Endothelial cell of umbilical vein (primary cell): ENCODE measurements around the gene CALCR. TPM values are rescaled to one million over a fixed set of nuclear protein-coding genes. Genes with fewer than 3 reads are reported as not detected.

Experiments
- BruUV-seq: library from RNA; stranded (reverse); fragments of 400-500 nt; replicated peaks from 2 replicates; lab custom pipeline; 2021; lab: Mats Ljungman, UMichigan
- CTCF ChIA-PET: fragments of 300-600, 350-600 bp; sonication (Branson Sonifier 250); formaldehyde crosslinking; loops from one replicate; lab custom pipeline; 2021; ENCODE audit warnings: antibody characterized with exemption, inconsistent platforms; lab: Charles Lee
- POLR2A ChIA-PET: fragments of 300-600, 350-600 bp; sonication (Branson Sonifier 250); formaldehyde crosslinking; loops from one replicate; lab custom pipeline; 2021; ENCODE audit warnings: antibody characterized with exemption, inconsistent platforms; lab: Charles Lee
- DNase-seq: peaks from one replicate; pipeline ENCODE4 v3.0.0-alpha.2; 2011; ENCODE audit warnings: low read depth, low spot score
- FAIRE-seq: peaks from 2 replicates; lab custom pipeline; 2011; peaks lifted over from hg19 to GRCh38; lab: Jason Lieb, UNC
- H2AFZ ChIP-seq: 2 replicates; pipeline ENCODE4 v1.6.0; 2012; ENCODE audit warnings: low read depth, low read length, control low read depth, inconsistent platforms
- H3K27ac ChIP-seq: 2 replicates; pipeline ENCODE4 v1.5.1; 2011; ENCODE audit warnings: low read depth, mild to moderate bottlenecking, control low read depth, low read length, moderate library complexity; ENCODE audit not compliant: insufficient read depth
- H3K27me3 ChIP-seq, 2 experiments: 2 replicates each; pipeline versions ENCODE4 v1.6.0 to v1.6.1; 2011; ENCODE audit warnings: low read length in 2 of 2, mixed read lengths in 1 of 2; ENCODE audit not compliant: control insufficient read depth in 2 of 2, insufficient read depth in 2 of 2
- H3K36me3 ChIP-seq, 2 experiments: 2 replicates in 1 of 2; 3 replicates in 1 of 2; pipeline ENCODE4 v1.5.1; 2011; ENCODE audit warnings: low read length in 2 of 2, mild to moderate bottlenecking in 1 of 2, moderate library complexity in 1 of 2; ENCODE audit not compliant: control insufficient read depth in 2 of 2, insufficient read depth in 2 of 2; ENCODE audit errors: extremely low read depth in 1 of 2
- H3K4me1 ChIP-seq: 3 replicates; pipeline ENCODE4 v1.5.1; 2011; ENCODE audit warnings: mild to moderate bottlenecking, low read length; ENCODE audit not compliant: control insufficient read depth, insufficient read depth; ENCODE audit errors: extremely low read depth
- H3K4me2 ChIP-seq: 2 replicates; pipeline ENCODE4 v1.6.1; 2011; ENCODE audit warnings: low read length, control low read depth, mixed read lengths; ENCODE audit not compliant: insufficient read depth
- H3K4me3 ChIP-seq, 3 experiments: fragments of 200-600 bp in 1 of 3; sonication (generic), shearing (Covaris generic) in 1 of 3; replicated peaks in 1 of 3; 2 replicates each; pipeline ENCODE4 v1.5.1; 2011 to 2016; ENCODE audit warnings: control low read depth in 3 of 3, low read length in 3 of 3, mild to moderate bottlenecking in 2 of 3, inconsistent platforms in 1 of 3, low read depth in 1 of 3, moderate library complexity in 1 of 3; ENCODE audit not compliant: insufficient read depth in 1 of 3
- H3K79me2 ChIP-seq: 2 replicates; pipeline ENCODE4 v1.6.0; 2012; ENCODE audit warnings: low read length, inconsistent platforms; ENCODE audit not compliant: control insufficient read depth, insufficient read depth
- H3K9ac ChIP-seq: replicated peaks from 2 replicates; pipeline ENCODE3; 2011; ENCODE audit warnings: low read length, control low read depth; ENCODE audit not compliant: insufficient read depth; ENCODE audit errors: extremely low read depth
- H3K9me1 ChIP-seq: replicated peaks from 3 replicates; pipeline ENCODE4 v1.6.0; 2011; ENCODE audit warnings: mild to moderate bottlenecking, low read length; ENCODE audit not compliant: control insufficient read depth, insufficient read depth; ENCODE audit errors: extremely low read depth
- H3K9me3 ChIP-seq: replicated peaks from 2 replicates; pipeline ENCODE4 v1.5.1; 2012; ENCODE audit warnings: low read length, inconsistent platforms; ENCODE audit not compliant: control insufficient read depth, insufficient read depth
- H4K20me1 ChIP-seq: replicated peaks from 2 replicates; pipeline ENCODE3; 2011; ENCODE audit warnings: mild to moderate bottlenecking, low read length; ENCODE audit not compliant: control insufficient read depth, insufficient read depth; ENCODE audit errors: extremely low read depth
- EZH2 ChIP-seq: IDR thresholded peaks from 2 replicates; pipeline ENCODE4 v1.6.1; 2012; ENCODE audit warnings: borderline replicate concordance, low read depth, mild to moderate bottlenecking, moderate library complexity, low read length, inconsistent platforms; ENCODE audit not compliant: severe bottlenecking
- FOS ChIP-seq: IDR thresholded peaks from 2 replicates; pipeline ENCODE4 v1.6.1; 2011; ENCODE audit warnings: mild to moderate bottlenecking, low read length, moderate library complexity, borderline replicate concordance; ENCODE audit not compliant: insufficient read depth
- GATA2 ChIP-seq: IDR thresholded peaks from 2 replicates; pipeline ENCODE4 v1.7.0; 2011; ENCODE audit warnings: low read depth, mild to moderate bottlenecking, moderate library complexity, mixed read lengths, low read length; ENCODE audit not compliant: insufficient read length, insufficient read depth
- JUN ChIP-seq: IDR thresholded peaks from 2 replicates; pipeline ENCODE4 v1.6.1; 2011; ENCODE audit warnings: borderline replicate concordance, low read depth; ENCODE audit not compliant: insufficient read length, insufficient read depth
- MYC ChIP-seq: IDR thresholded peaks from one replicate; pipeline ENCODE4 v1.6.1; 2011; ENCODE audit warnings: mild to moderate bottlenecking, low read depth, low read length
- POLR2A ChIP-seq: IDR thresholded peaks from 2 replicates; pipeline ENCODE4 v1.6.1; 2012; ENCODE audit warnings: low read depth, mild to moderate bottlenecking, control low read depth, low read length
- POLR2AphosphoS5 ChIP-seq: IDR thresholded peaks from 2 replicates; pipeline ENCODE4 v1.6.1; 2012; ENCODE audit warnings: low read depth, mild to moderate bottlenecking, control low read depth, low read length, moderate library complexity; ENCODE audit not compliant: insufficient read depth
- dilution Hi-C: fragments of 300-500 bp; cut with MboI; formaldehyde crosslinking; loops from one replicate; pipeline ENCODE4 v1.15.0; 2019; ENCODE audit warnings: low sequenced_read_pairs; ENCODE audit not compliant: extremely low pct_ligation_motif_present
- intact Hi-C: fragments of 100-400 bp; cut with micrococcal nuclease; formaldehyde crosslinking; loops from one replicate; pipeline ENCODE4 v1.10.0; 2022
- polyA plus RNA-seq, 4 experiments: library from polyadenylated mRNA; depleted of rRNA in 3 of 4; stranded (reverse) in 3 of 4; unstranded in 1 of 4; fragments of >200 nt; gene quantifications; 2 replicates each; pipeline versions ENCODE4 v1.2.1 to v1.2.3, GENCODE V29; 2011 to 2012; ENCODE audit warnings: missing spikeins in 1 of 4
- total RNA-seq: library from RNA; stranded (reverse); gene quantifications from 2 replicates; pipeline ENCODE4 v1.2.3, GENCODE V29; 2021
- TF ChIP-seq, protein P1 (sequence below): IDR thresholded peaks from 2 replicates; pipeline ENCODE4 v1.6.1; 2011; ENCODE audit not compliant: insufficient read depth, insufficient read length
- TF ChIP-seq, protein P2 (sequence below), 2 donors: IDR thresholded peaks; 1 replicate in 1 of 2; 2 replicates in 1 of 2; pipeline ENCODE4 v1.5.1; 2011; ENCODE audit warnings: low read length in 2 of 2, mild to moderate bottlenecking in 2 of 2, moderate library complexity in 2 of 2, control low read depth in 1 of 2, inconsistent platforms in 1 of 2, low read depth in 1 of 2; ENCODE audit not compliant: insufficient read depth in 1 of 2; ENCODE audit errors: extremely low read depth in 1 of 2

The CALCR gene
- total and polyA plus RNA-seq, 2 donors (not counting 3 experiments of a cell fraction or from before 2014, with no cell fraction given), result not detected

DNA sequence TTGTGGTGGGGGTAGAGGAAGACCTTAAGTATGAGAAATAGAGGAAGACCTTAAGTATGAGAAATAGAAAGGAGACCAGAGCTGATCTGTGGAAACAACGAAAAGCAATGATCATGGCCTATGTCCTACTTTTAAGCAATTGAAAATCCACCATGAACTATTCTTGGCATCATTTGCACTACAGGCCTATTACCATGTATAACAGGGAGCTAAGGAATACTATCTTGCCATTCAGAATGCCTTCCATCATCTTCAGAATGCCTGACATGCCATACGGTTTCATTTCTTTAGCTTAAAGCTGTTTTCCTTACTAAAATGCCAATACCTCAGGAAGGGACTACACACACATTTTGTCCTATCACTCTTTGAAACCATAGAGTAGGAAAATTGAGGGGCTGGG is 127.0 kb downstream of the CALCR start:
- Histone ChIP-seq H3K9ac (no peak overlapping the region), H4K20me1 (no peaks in the 10 kb centered on the region), H3K27me3 (peaks cover 7 to 9% of the 10 kb centered on the region in 2 experiments), H3K9me3 (no peaks in the 10 kb centered on the region), H3K27ac (no peak overlapping the region), H3K4me2 (no peak overlapping the region), H3K36me3 (no peaks in the 10 kb centered on the region), H3K9me1 (no peaks in the 10 kb centered on the region), H3K4me3 (no peak overlapping the region), H2AFZ (no peak overlapping the region), H3K4me1 (no peaks in the 10 kb centered on the region), H3K79me2 (no peaks in the 10 kb centered on the region)
- no TSS peak for BruUV-seq
- intact Hi-C loops (no loop called here), dilution Hi-C loops (no loop called here)
- CTCF ChIA-PET, result interaction anchor here (0.8 to 1.6 kb wide), 3 partner anchors 9 to 104 kb away, joined by 3 to 7 read pairs (median 3); no protein-coding TSS in a partner anchor
- TF ChIP-seq FOS (no peak), POLR2AphosphoS5 (no peak), GATA2 (no peak), JUN (no peak), POLR2A (no peak), MYC (no peak), EZH2 (no peak)
- TF ChIP-seq, protein P1, sequence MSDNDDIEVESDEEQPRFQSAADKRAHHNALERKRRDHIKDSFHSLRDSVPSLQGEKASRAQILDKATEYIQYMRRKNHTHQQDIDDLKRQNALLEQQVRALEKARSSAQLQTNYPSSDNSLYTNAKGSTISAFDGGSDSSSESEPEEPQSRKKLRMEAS, result no peak
- TF ChIP-seq, protein P2, sequence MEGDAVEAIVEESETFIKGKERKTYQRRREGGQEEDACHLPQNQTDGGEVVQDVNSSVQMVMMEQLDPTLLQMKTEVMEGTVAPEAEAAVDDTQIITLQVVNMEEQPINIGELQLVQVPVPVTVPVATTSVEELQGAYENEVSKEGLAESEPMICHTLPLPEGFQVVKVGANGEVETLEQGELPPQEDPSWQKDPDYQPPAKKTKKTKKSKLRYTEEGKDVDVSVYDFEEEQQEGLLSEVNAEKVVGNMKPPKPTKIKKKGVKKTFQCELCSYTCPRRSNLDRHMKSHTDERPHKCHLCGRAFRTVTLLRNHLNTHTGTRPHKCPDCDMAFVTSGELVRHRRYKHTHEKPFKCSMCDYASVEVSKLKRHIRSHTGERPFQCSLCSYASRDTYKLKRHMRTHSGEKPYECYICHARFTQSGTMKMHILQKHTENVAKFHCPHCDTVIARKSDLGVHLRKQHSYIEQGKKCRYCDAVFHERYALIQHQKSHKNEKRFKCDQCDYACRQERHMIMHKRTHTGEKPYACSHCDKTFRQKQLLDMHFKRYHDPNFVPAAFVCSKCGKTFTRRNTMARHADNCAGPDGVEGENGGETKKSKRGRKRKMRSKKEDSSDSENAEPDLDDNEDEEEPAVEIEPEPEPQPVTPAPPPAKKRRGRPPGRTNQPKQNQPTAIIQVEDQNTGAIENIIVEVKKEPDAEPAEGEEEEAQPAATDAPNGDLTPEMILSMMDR (IDR thresholded peaks at IDR 0.05; ENCODE audit: extremely low read depth in 1 of 2, insufficient read depth in 1 of 2, low read depth in 1 of 2, low read length in 2 of 2), result no peak
- DNase-seq (no peak), FAIRE-seq (no peak)
- POLR2A ChIA-PET, result interaction anchor here (0.6 kb wide), 1 partner anchor 26 kb away, joined by 8 read pairs; no protein-coding TSS in a partner anchor
